HG03025 (cell line): Measurements from ENCODE around the gene WASHC4.
"Not testable (repeated sequence)": the region's sequence is repeated elsewhere in the genome, so short reads cannot be mapped to it uniquely, and the experiment has no call there.

Experiments
- ATAC-seq: cut with Tn5 transposase; IDR thresholded peaks from one replicate; pipeline ENCODE4 v1.9.1; 2021; ENCODE audit warnings: mild to moderate bottlenecking, moderate library complexity; ENCODE audit not compliant: unreplicated experiment, low FRiP score

WASHC4 gene

GRCh38 chr12:105091476-105092206 lies 15.9 kb upstream of the WASHC4 start:
- no peak for ATAC-seq

DNA sequence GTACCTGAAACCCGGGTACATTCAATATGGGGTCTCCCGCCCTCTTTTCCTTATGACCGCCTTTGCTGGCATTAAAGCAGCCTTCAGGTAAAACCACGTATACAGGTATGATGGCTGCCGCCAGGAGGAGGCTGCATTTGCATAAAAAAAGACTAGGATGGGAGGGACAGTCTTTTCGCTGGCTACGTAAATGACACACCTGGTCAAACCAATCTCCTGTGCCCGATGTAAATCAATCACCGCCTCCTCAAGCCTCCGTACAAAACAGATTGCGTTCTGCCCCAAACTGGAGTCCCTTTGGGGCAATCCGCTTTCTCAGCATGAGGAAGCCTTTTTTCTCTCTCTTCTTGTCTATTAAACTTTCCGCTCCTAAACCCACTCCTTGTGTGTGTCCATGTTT lies 15.2 kb upstream of the WASHC4 start:
- ATAC-seq: no peak

DNA sequence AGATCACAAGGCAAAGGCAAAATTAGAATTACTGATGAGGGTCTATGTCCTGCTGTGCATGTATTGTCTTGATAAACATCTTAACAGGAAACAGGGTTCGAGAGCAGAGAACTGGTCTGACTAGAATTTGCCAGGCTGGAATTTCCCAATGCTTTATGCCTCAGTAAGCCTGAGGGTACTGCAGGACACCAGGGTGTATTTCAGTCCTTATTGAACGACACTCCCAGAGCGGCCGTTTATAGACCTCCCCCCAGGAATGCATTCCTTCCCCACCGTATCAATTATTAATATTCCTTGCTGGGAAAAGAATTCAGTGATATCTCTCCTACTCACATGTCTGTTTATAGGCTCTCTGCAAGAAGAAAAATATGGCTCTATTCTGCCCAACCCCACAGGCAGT lies 12.2 kb upstream of the WASHC4 start:
- ATAC-seq: not testable (repeated sequence)

GRCh38 chr12:105099356-105099755 lies 8.2 kb upstream of the WASHC4 start:
- ATAC-seq: no peak

DNA sequence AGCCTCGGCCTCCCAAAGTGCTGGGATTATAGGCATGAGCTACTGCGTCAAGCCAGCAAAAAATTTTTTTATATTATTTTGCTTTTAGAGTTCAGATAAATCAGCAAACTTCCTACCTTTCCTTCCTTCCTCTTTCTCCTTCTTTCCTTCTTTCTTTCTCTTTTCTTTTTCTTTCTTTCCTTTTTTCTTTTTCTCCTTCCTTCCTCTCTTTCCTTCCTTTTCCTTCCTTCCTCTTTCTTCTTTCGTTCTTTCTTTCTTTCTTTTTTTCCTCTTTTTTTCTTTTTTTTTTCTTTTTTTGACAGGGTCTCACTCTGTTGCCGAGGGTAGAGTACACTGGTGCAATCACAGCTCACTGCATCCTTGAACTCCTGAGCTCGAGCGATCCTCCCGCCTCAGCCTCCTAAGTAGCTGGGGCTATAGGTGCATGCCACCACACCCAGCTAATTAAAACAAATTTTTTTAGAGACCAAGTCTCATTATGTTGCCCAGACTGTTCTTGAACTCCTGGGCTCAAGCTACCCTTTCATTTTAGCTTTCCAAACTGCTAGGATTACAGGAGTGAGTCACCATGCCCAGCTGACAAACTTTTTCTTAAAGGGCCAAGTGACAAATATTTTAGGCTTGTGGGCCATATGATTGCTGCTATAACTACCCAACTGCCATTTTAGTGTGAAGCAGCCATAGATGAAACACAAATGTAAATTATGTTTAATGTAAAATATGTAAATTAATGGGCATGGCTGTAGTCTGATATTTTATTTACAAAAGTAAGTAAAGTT lies 7.1 kb upstream of the WASHC4 start:
- ATAC-seq: no peak

DNA sequence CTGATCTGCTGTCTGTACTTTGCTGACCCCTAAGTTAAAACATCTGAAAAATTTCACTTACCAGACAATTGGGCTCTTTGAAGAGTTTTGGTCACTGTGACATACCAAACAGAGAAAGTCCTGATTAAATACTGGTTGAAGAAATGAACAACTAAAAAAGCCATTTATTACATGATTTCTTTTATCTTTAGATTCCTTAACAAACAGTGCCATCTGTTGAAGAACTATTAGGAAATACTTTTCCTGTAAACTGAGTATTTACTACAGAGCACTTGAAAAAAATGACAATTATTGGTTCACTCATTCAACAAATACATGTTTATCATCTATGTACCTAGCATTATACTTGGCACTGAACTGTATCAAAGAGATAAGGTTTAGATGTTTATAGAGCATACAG lies 6.5 kb upstream of the WASHC4 start:
- ATAC-seq: no peak

- no peak for ATAC-seq
These were observed 4.9 kb upstream of the WASHC4 start for GRCh38 chr12:105102673-105103072.

DNA sequence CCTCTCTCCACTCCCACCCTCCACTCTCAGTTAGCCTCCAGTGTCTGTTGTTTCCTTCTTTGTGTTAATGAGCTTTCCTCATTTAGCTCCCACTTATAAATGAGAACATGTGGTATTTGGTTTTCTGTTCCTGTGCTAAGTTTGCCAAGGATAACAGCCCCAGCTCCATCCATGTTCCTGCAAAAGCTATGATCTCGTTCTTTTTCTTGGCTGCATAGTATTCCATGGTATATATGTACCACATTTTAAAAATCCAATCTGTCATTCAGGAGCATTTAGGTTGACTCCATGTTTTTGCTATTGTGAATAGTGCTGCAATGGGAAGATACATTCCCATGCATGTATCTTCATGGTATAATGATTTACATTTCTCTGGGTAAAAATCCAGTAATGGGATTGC lies 2.8 kb upstream of the WASHC4 start:
- no peak for ATAC-seq

DNA sequence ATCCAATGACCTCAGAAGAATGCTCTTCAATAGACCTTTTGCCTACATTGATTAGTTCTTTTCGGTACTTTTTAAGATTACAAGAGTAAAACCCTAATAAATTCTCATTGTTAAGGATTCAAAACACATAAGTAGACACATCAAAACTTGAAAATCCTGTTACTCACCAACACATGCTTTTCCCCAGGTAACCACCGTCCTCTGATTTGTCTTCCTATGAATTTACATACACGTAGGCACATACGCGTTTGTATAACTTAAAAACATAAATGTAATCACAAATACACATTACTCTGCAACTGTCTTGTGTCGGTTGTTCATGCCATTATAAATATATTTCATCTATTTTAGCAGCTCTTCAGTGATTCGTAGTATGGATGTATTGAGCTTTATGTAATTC lies 910 bp upstream of the WASHC4 start:
- ATAC-seq: no peak

DNA sequence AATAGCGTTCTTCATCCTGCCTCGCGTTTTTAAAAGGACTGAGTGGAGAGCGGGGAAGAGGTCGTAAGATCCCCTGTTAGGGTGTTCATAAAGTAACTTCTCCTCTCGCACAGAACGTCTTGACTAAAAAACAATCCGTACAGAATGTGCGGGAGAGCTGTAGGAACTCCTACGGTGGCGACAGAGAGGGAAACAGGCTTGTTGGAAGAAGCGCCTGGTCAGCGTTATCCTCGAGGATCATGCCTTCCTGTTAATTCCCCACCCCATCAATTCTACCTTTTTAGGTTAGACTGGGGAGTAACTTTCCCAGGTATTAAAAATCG lies 399 bp upstream of the WASHC4 start:
- peak; percentile 15 for ATAC-seq

DNA sequence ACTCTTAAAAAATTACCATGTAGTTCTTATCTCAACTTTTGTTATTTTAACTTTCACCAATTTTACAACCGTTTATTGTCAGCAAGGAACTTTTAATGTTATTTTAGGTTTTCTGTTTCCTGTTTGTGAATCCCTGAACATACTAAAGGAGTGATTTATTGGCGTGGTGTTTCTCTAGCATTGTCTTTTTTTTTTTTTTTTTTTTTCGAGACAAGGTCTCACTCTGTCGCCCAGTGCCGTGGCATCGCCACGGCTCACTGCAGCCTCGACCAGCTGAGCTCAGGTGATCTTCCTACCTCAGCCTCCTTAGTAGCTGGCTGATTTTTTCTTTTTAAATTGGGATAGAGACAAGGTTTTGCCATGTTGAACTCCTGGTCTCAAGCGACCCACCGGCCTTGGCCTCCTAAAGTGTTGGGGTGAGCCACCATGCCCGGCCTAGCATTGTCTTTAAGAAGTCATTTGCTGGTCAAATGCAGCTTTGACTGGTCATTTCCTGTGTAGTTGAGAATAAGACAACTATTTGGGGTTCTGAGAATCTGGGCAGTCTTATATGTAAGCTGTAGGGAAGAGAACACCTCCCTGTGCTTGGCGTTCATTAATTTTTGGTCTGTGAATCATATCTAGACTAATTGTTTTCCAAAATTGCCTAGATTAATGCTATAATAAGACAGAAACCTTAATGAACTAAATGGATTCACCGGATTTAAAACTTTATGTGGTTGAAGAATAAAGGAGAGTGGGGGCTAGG lies 2.1 kb downstream of the WASHC4 start:
- peak; percentile 31 for ATAC-seq

GRCh38 chr12:105110851-105111250 lies 3.3 kb downstream of the WASHC4 start:
- ATAC-seq: no peak

DNA sequence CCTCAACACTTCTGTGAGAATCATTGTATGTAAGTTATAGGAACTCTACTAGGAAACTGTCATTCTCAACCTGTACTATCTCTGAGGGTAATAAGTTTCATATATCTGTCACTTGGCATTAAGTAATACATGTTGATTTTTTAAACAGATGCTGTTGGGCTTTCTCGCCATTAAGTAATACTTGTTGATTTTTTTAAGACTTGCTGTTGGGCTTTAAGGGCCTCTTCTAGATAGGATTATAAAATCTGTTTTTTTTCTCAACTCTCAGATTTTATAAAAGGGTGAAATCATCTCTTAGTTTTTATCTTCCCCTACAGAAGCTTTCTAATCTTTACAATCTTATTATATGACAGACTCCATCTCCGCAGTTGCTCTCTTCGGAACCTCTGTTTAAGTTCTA lies 5.6 kb downstream of the WASHC4 start:
- ATAC-seq: no peak

GRCh38 chr12:105116969-105117368 lies 9.4 kb downstream of the WASHC4 start:
- no peak for ATAC-seq

- no peak for ATAC-seq
These were observed 13.0 kb downstream of the WASHC4 start for GRCh38 chr12:105120551-105120950.

- no peak for ATAC-seq
These were observed 30.7 kb downstream of the WASHC4 start for GRCh38 chr12:105138248-105138647.

GRCh38 chr12:105141320-105141922 lies 33.9 kb downstream of the WASHC4 start:
- ATAC-seq: no peak

GRCh38 chr12:105142259-105142658 lies 34.7 kb downstream of the WASHC4 start:
- ATAC-seq: no peak

- no peak for ATAC-seq
These were observed 48.7 kb downstream of the WASHC4 start for GRCh38 chr12:105156260-105156659.

- ATAC-seq: no peak
These were observed 50.1 kb downstream of the WASHC4 start for GRCh38 chr12:105157606-105158005.

- ATAC-seq: no peak
These were observed 51.3 kb downstream of the WASHC4 start for GRCh38 chr12:105158876-105159275.
